GM21447 (cell line): Measurements from ENCODE around the gene ERGIC1.
A peak's percentile ranks its signal among the peaks of the same experiment; 100 is the strongest.
"Not testable (repeated sequence)": the region's sequence is repeated elsewhere in the genome, so short reads cannot be mapped to it uniquely, and the experiment has no call there.

Experiments
- ATAC-seq: cut with Tn5 transposase; IDR thresholded peaks from one replicate; pipeline ENCODE4 v1.9.1; 2021; ENCODE audit not compliant: unreplicated experiment

The ERGIC1 gene

GRCh38 chr5:172845154-172845553 lies 11.1 kb downstream of the ERGIC1 start:
- ATAC-seq: no peak

GRCh38 chr5:172845576-172845975 lies 11.5 kb downstream of the ERGIC1 start:
- ATAC-seq: no peak

GRCh38 chr5:172846249-172846648 lies 12.2 kb downstream of the ERGIC1 start:
- ATAC-seq: no peak

GRCh38 chr5:172846677-172847076 lies 12.6 kb downstream of the ERGIC1 start:
- no peak for ATAC-seq

DNA sequence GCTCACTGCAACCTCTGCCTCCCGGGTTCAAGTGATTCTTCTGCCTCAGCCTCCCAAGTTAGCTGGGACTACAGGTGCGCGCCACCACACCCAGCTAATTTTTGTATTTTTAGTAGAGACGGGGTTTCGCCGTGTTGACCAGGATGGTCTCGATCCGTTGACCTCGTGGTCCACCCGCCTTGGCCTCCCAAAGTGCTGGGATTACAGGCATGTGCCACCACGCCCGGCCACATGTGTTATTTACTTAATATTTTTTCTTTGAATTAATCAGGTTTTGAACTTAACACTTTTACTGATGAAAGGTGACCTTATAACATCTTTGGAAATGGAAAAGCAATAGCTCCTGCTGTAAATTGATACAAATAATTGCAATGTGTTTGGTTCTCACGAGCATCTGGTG lies 13.5 kb downstream of the ERGIC1 start:
- ATAC-seq: not testable (repeated sequence)

DNA sequence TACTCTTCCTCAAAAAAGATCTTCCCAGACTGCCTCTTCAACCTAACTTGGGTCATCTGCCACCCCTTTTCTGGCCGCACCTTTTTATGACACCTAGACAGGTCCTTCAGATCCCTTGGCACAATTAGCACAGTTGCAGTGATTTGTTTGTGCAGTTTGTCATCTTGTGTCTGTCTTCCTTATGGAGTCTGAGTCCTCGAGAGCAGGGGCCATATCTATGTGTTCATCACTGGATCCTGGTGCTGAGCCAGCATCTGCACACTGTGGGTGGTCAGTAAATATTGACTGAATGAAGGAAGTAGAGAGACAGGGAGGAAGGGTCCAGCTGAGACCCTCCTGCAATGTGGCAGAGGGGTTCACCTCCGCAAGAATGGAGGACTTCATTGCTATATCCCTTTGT lies 14.4 kb downstream of the ERGIC1 start:
- ATAC-seq: no peak

DNA sequence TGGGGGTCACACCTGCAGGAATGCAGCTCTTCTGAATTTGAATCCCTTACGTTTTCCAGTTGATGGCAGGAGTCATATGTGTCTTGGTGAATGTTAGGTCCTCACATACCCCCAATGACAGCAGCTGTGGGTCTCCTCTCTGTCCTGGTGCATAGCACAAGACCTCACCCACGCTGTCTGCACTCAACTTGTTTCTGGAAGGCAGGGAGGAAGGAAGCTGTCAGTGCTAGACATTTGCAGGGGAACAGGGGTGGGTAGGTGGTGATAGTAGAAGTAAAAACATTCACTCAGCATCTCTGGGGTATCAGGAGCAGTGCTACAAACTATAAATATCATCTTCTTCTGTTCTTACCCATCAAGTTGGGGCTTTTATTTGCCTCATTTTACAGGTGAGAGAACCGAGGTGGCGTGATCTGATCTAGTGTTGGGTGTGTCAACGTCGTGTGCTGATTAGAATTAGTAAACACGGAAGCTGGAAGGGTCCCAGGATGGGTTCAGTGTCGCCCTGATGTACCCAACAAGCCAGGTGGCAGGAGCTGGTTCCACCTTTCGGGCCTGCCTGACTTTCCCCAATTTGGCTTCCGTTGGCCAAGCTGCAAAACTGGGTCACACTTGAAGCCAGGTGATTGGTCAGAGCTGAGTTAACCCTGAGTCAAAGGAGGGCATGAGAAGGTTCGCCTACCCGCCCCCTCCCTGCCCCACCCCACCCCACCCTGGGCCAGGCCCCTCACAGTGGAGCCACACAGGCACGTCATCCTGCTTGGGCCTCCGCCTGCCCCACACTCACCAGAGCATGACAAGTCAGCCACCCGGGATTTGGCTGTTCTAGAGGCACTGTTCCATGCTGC lies 15.8 kb downstream of the ERGIC1 start:
- peak; percentile 74 for ATAC-seq

DNA sequence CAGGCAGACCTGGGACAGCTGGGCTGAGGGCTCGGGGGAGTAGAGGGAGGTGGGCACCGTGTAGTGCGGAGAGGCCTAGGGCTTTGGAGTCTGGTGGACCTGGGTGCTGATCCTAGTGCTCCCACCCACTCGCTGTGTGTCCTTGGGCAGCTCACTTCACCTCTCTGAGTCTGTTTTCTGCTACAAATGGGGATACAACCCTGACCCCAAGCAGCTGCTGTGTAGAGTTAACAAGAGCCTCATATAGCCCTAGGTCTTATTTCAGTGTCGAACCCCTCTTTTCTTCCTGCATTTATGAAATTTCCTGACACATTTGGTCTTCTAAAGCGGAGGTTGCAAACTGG lies 16.4 kb downstream of the ERGIC1 start:
- ATAC-seq: no peak

- ATAC-seq: not testable (repeated sequence)
Observed at GRCh38 chr5:172851254-172851653, 17.2 kb downstream of the ERGIC1 start.

GRCh38 chr5:172852490-172853354 lies 18.7 kb downstream of the ERGIC1 start:
- ATAC-seq: no peak

DNA sequence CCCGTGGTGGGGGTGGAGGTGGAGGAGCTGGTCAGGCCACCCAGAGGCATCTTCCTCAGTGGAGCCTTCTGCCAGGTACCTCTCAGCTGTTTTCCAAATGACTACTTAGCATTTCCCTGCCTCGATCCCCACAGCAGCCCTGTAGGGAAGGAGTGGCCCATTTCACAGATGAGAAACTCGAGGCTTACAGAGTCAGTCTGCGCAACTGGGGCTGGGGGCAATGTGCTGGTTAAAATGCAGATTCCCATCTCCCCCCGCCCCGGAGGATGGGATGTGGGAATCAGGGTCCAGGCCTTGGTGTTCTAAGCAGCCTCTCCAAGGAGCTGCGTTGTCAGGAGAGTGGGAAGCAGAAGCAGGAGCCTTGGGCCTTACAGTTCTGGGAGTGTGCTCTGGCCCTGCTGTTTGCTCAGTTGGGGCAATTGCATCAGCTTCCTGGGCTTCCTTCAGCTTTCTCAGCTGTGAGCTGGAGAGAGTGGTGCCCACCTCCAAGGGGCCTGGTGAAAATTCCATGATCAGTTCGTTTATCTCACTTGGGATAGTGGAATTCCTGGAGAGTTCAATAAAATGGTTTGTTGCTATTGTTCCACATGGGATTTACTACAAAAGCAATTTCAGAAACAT lies 19.4 kb downstream of the ERGIC1 start:
- ATAC-seq: no peak

DNA sequence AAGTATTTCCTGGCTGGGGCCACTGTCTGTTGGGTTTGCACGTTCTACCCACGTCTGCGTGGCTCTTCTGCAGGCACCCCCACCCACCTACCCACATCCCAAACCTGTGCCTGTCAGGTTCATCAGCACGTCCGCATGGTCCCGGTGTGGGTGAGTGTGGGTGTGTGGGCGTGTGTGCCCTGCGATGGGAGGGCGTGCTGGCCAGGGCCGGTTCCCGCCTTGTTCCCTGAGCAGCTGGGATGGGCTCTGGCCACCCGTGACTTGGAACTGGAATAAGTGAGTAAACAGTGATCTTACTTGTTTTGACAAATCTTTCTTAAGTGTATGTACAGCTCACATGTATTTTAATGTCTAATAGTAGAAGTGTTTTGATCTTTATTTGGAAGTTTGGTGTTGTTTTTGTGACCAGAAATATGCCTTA lies 20.4 kb downstream of the ERGIC1 start:
- no peak for ATAC-seq

GRCh38 chr5:172854971-172855370 lies 20.9 kb downstream of the ERGIC1 start:
- no peak for ATAC-seq

GRCh38 chr5:172855597-172856292 lies 21.7 kb downstream of the ERGIC1 start:
- no peak for ATAC-seq

- ATAC-seq: no peak
Observed at GRCh38 chr5:172856336-172856735, 22.3 kb downstream of the ERGIC1 start.

DNA sequence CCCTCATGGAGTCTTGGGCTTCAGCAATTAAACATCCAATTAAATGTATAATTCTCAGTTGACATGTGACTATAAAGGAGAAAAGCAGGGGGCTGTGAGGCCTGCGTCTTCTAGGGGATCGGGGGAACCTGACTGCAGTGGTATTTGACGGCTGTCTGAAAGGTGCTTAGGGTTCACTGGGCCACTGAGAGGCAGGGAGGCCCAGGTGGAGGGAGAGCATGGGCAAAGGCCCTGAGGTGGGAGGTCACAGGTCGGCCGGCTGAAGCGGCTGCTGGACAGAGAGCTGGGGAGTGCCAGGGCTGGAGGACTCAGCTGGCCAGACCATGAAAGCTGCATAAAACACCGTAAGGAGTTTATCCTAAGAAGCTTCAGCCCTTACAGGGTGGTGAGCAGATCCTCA lies 23.9 kb downstream of the ERGIC1 start:
- ATAC-seq: no peak

DNA sequence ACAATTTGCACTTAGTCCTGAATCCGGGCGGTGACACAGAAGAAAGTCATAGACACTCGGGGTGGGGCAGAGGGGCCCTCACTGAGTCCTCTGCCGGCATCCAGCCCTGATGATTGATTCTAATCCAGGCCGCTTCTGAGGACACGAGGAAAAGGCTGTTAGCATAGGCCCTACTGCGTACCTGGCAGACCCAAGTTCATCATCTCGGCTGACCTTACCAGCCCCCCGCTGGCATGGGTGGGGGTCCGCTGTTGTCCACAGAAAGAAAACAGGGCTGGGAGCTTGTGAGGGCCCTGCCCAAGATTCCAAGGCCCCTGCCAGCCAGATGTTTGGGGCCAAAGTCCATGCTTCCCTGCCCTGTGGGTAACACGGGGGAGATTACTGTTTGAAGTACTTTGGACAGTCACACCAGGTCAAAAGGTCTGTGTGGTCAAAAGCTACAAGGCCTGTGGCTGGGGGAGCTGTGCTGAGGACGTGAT lies 24.5 kb downstream of the ERGIC1 start:
- ATAC-seq: no peak

GRCh38 chr5:172858990-172859811 lies 25.1 kb downstream of the ERGIC1 start:
- ATAC-seq: no peak

- no peak for ATAC-seq
Observed at GRCh38 chr5:172859966-172860365, 25.9 kb downstream of the ERGIC1 start.
